Endothelial cell of umbilical vein (primary cell): Measurements from ENCODE around the gene NGEF.

Source experiments
- CTCF ChIP-seq, 2 donors: IDR thresholded peaks; 1 replicate in 1 of 2; 2 replicates in 1 of 2; pipeline ENCODE4 v1.5.1; 2011; ENCODE audit warnings: low read length in 2 of 2, mild to moderate bottlenecking in 2 of 2, moderate library complexity in 2 of 2, control low read depth in 1 of 2, inconsistent platforms in 1 of 2, low read depth in 1 of 2; ENCODE audit not compliant: insufficient read depth in 1 of 2; ENCODE audit errors: extremely low read depth in 1 of 2
- EZH2 ChIP-seq: IDR thresholded peaks from 2 replicates; pipeline ENCODE4 v1.6.1; 2012; ENCODE audit warnings: borderline replicate concordance, low read depth, mild to moderate bottlenecking, moderate library complexity, low read length, inconsistent platforms; ENCODE audit not compliant: severe bottlenecking
- FOS ChIP-seq: IDR thresholded peaks from 2 replicates; pipeline ENCODE4 v1.6.1; 2011; ENCODE audit warnings: mild to moderate bottlenecking, low read length, moderate library complexity, borderline replicate concordance; ENCODE audit not compliant: insufficient read depth
- JUN ChIP-seq: IDR thresholded peaks from 2 replicates; pipeline ENCODE4 v1.6.1; 2011; ENCODE audit warnings: borderline replicate concordance, low read depth; ENCODE audit not compliant: insufficient read length, insufficient read depth
- MAX ChIP-seq: IDR thresholded peaks from 2 replicates; pipeline ENCODE4 v1.6.1; 2011; ENCODE audit not compliant: insufficient read depth, insufficient read length
- MYC ChIP-seq: IDR thresholded peaks from one replicate; pipeline ENCODE4 v1.6.1; 2011; ENCODE audit warnings: mild to moderate bottlenecking, low read depth, low read length
- POLR2A ChIP-seq: IDR thresholded peaks from 2 replicates; pipeline ENCODE4 v1.6.1; 2012; ENCODE audit warnings: low read depth, mild to moderate bottlenecking, control low read depth, low read length
- POLR2AphosphoS5 ChIP-seq: IDR thresholded peaks from 2 replicates; pipeline ENCODE4 v1.6.1; 2012; ENCODE audit warnings: low read depth, mild to moderate bottlenecking, control low read depth, low read length, moderate library complexity; ENCODE audit not compliant: insufficient read depth

- no peak for TF ChIP-seq MAX
- TF ChIP-seq EZH2: no peak
- TF ChIP-seq CTCF (IDR thresholded peaks at IDR 0.05; ENCODE audit: extremely low read depth in 1 of 2, insufficient read depth in 1 of 2, low read depth in 1 of 2, low read length in 2 of 2): no peak
- no peak for TF ChIP-seq POLR2A
- no peak for TF ChIP-seq MYC
- no peak for TF ChIP-seq POLR2AphosphoS5
- no peak for TF ChIP-seq JUN
- no peak for TF ChIP-seq FOS
Observed at GRCh38 chr2:232843834-232844233, 169.2 kb downstream of the NGEF start.
